GM21717 (cell line): Measurements from ENCODE around the gene BCAS3.

Experiments
- ATAC-seq: cut with Tn5 transposase; IDR thresholded peaks from one replicate; pipeline ENCODE4 v1.9.1; 2021; ENCODE audit warnings: mild to moderate bottlenecking, moderate library complexity; ENCODE audit not compliant: unreplicated experiment

BCAS3 gene

DNA sequence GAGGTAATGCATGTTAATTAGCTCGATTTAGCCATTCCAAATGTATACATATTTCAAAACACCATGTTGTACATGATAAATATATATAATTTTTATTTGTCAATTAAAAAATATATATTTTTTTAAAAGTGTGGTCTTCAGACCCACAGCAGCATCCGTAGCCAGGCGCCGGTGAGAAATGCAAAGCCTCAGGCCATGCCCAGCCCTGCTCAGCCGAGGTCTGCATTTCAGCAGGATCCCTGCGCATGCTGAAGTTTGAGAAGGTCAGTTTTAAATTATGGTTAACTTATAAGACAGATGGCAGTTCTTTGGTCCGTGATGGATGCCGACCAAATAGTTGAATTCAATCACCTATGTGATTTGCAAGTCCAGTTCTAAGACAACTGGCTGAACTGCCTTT is 694.0 kb downstream of the BCAS3 start:
- ATAC-seq: no peak

DNA sequence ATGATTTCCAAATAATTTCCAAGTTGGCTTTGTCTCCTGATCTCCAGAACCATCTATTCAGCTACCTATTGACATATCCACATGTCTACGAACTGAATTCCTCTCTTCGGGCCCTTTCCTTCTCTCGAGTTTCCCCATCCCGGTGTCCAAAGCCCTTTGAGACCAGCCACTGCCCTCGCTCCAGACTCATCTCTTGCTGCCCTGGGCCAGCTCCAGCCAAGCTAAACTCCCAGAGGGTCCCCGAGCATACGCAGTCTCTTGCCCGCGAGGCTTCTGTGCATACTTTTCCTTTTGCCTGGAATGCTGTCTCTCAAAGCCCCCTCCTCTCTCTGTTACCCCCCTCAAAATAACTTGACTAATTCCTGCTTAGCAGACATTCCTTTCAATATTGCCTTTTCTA is 694.8 kb downstream of the BCAS3 start:
- no peak for ATAC-seq

DNA sequence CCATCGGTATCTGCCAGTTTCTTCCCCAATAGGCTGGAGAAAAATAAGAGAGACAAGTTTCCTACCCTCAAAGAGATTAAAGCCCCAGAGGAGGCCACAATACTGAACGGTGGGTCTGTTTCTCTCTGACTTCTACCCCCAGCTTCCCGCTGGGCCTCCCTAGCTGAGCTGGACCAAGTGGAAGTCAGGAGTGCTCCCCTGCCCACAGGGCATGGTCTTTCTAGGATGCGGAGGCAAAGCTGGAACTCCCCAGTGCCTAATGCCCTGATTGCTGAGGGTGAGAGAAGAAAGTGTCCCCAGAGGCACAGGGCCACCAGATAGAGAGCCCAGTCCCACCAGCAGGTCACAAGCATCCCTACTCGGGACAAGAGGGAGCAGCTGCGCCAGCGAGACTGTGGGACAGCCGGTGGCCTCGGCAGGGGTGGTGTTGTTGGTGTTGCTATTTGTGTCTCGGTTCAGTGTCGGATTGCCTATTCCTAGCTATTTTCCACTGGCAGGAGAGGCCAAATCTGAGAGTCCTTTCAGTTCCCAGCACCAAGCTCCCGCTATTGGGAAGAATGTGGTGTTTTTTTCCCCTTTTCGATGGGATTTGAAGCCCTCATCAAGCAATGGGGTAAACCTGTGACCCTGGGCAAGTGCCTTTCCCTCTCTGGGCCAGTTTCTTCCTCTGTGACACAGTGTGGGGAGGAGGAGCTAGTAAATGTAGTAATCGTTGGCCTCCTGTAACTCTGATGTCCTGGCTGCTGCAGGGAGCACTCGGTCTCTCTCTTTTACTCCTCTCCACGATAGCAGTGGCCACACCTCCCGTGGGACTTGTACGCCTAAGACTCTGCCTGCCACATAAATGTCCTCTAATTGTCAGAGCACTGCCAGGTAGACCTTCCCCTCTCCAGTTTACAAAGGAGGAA is 699.5 kb downstream of the BCAS3 start:
- no peak for ATAC-seq

GRCh38 chr17:61378658-61379456 is 701.2 kb downstream of the BCAS3 start:
- no peak for ATAC-seq

DNA sequence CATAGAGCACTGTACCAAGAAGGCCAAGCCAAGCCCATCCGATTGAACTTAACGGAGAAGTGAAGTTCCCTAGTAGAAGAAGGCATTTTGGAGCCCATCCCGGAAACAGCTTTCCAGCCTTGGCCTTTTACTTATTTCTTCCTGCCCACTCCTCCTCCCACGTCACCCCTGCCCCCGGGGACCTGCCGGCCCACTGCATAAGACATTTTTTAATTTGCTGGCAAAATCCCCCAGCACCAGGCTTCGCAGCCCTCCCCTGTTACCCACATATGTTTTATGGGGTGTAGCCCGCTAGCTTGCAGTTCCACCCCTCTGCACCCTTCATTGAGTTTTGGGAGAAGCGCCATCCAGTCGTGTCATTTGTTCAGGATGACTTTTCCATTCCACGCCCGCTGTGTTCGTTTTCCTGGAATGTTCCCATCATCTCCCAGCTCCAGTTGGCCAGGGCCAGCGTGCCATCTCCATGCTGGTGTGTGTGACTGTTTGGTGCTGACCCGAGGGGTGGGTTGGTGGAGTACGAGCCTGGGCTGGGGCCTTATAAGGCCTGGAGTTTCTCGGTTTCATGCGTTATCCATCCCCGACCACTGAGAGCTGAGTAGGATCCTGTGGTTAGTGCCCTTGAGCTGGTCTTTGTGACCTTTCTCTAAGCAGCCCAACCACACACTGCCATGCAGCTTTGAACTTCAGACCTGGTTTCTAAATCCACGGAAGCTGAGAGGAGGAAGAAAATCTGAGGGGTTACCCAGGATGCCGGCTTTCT is 702.0 kb downstream of the BCAS3 start:
- ATAC-seq: no peak

DNA sequence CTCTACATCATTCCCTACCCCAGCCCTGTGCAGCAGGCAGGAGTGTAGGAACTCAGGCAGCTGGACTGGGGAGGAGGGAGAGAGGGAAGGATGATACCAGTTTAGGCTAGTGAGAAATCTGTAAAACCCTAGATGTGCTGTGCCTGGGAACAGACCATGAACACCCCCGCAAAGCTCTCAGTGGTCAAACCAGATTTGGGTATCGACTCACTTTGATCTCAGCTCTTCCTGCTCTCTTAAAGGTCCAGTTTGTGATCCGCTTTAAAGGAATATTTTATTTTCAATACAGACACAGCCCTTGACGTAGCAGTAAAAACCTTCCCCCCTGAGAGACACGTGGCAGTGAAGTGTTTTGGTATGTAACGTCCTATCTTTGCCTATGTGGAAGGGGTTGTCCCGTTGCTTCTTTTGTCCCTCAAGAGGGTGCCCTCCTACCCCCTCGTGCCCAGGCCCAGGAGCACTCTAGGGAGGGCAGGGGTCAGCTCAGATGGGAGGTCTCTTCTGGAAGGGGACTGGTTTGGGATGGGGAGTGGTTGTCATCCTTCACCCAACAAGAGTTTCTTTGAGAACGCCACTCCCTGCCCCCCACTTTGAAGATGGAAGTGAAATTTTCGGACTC is 702.7 kb downstream of the BCAS3 start:
- no peak for ATAC-seq

GRCh38 chr17:61380836-61381525 is 703.3 kb downstream of the BCAS3 start:
- no peak for ATAC-seq

GRCh38 chr17:61381537-61381936 is 703.9 kb downstream of the BCAS3 start:
- ATAC-seq: no peak

GRCh38 chr17:61382796-61383688 is 705.4 kb downstream of the BCAS3 start:
- ATAC-seq: no peak

DNA sequence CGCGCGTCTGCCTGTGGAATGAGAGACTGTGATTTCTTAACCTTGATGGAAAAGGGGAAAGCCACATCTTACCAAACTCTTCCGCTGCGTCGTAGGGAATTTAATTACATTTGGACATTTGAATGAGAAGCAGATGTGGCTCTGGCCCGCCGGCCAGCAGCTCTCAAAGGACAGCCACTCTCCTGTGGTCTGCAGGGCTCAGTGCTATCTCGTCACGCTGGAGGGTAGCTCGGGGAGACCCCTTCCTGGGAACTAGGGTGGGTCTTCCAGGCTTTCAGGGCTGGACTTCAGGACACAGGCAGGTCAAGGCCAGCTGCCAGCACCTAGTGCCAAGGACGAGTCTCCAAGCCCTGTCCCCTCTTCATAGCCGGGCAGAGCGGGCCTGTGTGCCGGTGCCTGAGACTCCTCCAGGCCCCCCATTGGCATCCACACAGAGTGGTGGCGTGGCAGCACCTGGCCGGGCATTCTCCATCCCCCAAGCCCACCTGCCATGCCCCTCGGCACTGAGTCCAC is 706.1 kb downstream of the BCAS3 start:
- ATAC-seq: no peak

DNA sequence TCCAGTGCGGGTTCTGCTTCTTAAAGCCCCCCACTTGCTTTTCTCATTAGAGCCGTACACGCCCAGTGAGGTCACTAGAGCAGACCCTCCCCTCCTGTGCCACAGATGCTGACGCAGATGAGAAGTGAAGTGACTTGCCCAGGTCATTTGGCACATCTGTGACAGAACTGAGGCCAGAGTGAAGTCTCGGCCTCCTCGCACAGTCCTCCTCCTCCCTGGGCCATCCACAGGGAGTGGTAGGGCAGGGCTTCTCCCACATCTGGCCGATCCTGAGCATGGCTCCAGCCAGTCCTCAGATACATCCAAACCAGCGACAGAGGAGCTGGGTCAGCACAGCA is 706.7 kb downstream of the BCAS3 start:
- no peak for ATAC-seq

DNA sequence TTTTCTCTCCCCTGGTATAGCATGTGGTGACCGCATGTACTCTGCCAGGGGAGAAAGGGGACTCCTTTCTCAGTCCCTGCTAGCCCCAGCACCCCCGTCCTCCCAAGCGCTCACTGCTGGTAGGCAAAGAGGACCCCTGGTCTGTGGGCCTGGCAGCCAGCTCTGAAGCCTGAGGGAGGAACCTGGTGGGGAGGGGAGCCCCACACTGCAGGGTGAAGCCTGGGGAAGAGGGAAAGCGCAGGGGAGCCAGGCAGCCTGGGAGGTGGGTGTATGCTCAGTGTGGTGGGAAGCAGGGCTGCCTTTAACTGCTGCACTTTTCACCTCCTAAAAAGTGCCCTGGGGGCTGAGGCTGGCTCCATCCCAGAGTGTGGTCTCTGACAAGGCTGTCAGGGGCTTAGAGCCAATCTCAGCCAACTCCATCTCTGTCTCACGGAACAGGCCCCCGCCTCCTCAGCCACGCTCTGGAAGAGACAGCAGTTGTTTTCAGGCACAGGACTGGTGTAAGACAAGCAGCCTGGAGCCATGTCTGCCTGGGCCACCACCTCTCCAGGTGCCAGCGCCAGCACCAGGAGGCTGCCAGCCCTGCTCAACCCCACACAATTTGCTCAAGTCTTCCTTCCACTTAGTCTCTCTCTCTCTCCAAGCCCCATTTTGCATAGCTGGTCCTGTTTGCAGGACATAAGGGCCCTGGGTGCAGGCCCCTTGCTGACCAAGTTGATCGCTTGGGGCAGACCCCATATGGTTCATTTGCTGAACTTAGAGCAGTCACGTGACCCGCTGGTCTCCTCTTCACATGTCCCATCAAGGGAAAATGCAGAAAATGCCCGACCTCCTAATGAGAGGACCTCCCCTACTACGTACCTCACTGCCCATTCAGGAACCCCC is 707.3 kb downstream of the BCAS3 start:
- ATAC-seq: no peak

- ATAC-seq: no peak
Measured at GRCh38 chr17:61385577-61386236, 708.1 kb downstream of the BCAS3 start.

GRCh38 chr17:61386251-61386650 is 708.6 kb downstream of the BCAS3 start:
- no peak for ATAC-seq

DNA sequence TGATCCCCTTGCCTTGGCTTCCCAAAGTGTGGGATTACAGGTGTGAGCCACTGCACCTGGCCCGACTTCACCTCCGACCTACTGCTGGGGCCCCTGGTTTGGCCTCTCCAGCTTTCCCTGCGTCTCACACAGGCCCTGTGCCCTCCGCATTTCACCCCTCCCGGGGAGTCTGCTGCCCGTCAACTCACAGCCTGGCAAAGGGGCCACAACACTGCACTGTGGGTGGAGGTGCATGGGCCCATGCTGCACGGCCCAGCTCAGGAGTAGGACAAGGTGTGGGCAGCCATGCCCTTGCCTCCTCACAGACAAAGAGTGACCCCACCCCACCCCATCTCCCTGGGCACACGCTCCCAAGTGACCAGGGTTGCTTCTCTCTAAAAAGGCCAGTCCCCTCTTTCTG is 709.4 kb downstream of the BCAS3 start:
- ATAC-seq: no peak

DNA sequence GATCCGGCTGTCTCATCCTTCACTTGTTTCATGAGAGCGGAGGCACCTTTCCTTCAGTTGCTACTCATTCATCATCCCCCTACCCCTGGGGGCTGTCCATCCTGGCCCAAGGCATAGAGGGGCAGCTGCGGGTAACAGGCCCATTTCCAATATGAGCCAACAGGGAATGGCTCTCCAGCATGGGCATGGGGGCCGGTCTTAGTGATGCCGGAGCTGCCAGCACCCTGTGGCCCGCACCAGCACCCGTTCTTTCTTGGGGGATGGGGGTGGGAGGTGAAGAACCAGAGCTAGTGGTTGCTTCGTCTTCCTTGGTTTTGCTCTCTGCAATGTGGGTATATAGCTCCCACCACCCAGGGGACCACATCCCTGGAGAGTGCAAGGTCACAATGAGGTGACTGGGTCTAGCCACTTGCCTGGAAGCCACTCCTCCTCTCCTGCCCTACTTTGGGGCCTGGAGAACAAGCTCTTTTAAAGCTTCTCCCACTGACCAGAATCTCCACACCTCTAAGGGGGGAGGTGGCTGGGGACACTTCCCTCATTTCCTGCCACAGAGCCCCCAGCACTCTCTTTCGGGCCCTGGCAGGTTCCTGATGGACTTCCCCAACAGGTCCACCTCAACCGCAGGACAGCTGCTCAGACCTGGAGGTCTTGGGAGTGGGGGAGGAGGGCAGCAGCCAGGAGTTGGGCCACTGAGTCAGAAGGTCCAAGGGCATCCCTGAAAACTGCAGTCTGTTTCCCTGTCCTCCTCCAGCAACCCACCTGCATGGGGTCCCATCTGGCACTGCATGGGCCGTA is 710.1 kb downstream of the BCAS3 start:
- no peak for ATAC-seq
